NT2/D1 (cell line): ENCODE results near the gene AADACL3.
"Not testable (repeated sequence)": the region's sequence is repeated elsewhere in the genome, so short reads cannot be mapped to it uniquely, and the experiment has no call there.

Experiments
- DNase-seq: peaks from one replicate; pipeline ENCODE4 v3.0.0-alpha.2; 2011; ENCODE audit warnings: low read depth, low spot score
- H3K27me3 ChIP-seq: 2 replicates; pipeline ENCODE4 v1.6.0; 2011; ENCODE audit warnings: mild to moderate bottlenecking; ENCODE audit not compliant: insufficient read length, insufficient read depth
- H3K36me3 ChIP-seq: 2 replicates; pipeline ENCODE4 v1.6.1; 2011; ENCODE audit warnings: mild to moderate bottlenecking, low read length, mixed read lengths; ENCODE audit not compliant: insufficient read depth, insufficient read length
- H3K4me1 ChIP-seq: 2 replicates; pipeline ENCODE4 v1.5.1; 2011; ENCODE audit not compliant: insufficient read depth, insufficient read length
- H3K4me3 ChIP-seq: 2 replicates; pipeline ENCODE4 v1.5.1; 2011; ENCODE audit warnings: low read depth; ENCODE audit not compliant: insufficient read length
- H3K9ac ChIP-seq: 2 replicates; pipeline ENCODE4 v1.6.0; 2011; ENCODE audit warnings: low read depth; ENCODE audit not compliant: insufficient read length
- H3K9me3 ChIP-seq: 2 replicates; pipeline ENCODE4 v1.5.1; 2011; ENCODE audit warnings: mild to moderate bottlenecking, low read length; ENCODE audit not compliant: insufficient read depth
- SUZ12 ChIP-seq: IDR thresholded peaks from 2 replicates; pipeline ENCODE4 v1.6.1; 2011; ENCODE audit not compliant: insufficient read length, insufficient read depth; ENCODE audit errors: extremely low read depth
- YY1 ChIP-seq: IDR thresholded peaks from 2 replicates; pipeline ENCODE4 v1.6.1; 2011; ENCODE audit not compliant: insufficient read length, insufficient read depth
- ZNF274 ChIP-seq: IDR thresholded peaks from 2 replicates; pipeline ENCODE4 v1.6.1; 2011; ENCODE audit warnings: mild to moderate bottlenecking, low read depth, low read length

Gene AADACL3

DNA sequence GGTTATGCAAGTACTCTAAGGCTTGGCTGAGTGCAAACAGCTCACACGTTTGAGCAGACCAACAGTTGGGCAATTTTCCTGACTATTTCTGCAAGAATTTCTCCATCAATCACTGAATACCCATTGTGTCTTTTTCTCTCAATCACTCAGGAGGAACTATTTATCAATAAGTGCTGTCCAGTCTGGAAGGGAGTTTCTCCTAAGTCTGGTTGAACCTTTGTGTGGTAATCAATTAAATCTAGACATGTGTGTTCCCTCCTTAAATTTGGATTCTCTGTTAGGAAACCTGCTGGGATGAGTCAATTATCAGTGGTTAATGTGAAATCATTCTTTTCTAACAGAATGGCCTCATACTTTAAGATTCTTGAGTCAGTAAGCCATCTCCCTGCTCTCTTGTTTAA, 6.8 kb upstream of the AADACL3 start:
- Histone ChIP-seq H3K4me1 (no peaks in the 10 kb centered on the region), H3K36me3 (no peaks in the 10 kb centered on the region), H3K9ac (no peak overlapping the region), H3K27me3 (no peaks in the 10 kb centered on the region), H3K9me3 (peaks cover 23% of the 10 kb centered on the region; the same call in 1 of the 2 replicates), H3K4me3 (no peak overlapping the region)
- DNase-seq, result no peak
- TF ChIP-seq YY1 (no peak), ZNF274 (no peak), SUZ12 (no peak)

DNA sequence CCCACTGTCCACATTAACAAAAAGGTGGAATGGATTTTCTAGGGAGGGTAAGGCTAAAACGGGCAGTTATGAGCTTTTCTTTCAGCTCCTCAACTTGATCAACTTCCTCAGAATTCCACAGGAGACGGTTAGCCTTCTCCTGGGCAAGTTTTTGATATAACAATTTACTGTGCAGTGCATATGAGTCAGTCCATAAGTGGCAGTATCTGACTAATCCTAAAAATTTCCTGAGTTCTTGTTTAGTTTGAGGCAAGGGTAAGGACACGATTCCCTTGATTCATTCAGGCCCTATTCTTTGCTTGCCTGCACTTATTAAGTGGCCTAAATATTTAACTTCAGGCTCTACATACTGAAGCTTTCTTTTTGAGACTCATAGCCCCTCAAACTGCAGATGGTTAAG, 6.2 kb upstream of the AADACL3 start:
- no peak for TF ChIP-seq SUZ12
- TF ChIP-seq ZNF274, result no peak
- no peak for TF ChIP-seq YY1
- no peak overlapping the region for H3K4me3 ChIP-seq
- H3K9ac ChIP-seq, result no peak overlapping the region
- no peak for DNase-seq
- H3K36me3 ChIP-seq, result no peaks in the 10 kb centered on the region
- peaks cover 16% of the 10 kb centered on the region; the same call in 1 of the 2 replicates for H3K9me3 ChIP-seq
- no peaks in the 10 kb centered on the region for H3K27me3 ChIP-seq
- no peaks in the 10 kb centered on the region for H3K4me1 ChIP-seq

DNA sequence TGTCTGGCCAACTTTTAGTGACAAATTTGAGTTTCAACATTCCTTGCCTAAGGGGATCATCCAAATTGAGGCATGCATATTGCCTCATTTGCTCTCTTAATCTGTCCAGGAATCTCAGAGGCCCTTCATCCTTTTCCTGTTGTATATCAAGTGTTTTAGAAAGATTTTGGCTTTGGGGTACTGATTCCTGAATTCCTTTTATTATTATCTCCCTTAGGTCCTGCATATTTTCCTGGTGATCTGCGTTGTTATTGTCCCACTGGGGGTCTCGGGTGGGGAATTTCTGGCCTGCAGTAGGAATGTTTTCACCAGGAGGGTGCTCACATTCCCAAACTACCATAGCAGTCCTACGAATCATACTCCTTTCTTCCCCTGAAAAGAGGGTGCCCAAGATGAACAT, 4.4 kb upstream of the AADACL3 start:
- no peak for DNase-seq
- no peaks in the 10 kb centered on the region for H3K36me3 ChIP-seq
- H3K27me3 ChIP-seq, result no peaks in the 10 kb centered on the region
- H3K9ac ChIP-seq, result no peak overlapping the region
- no peak overlapping the region for H3K4me3 ChIP-seq
- H3K4me1 ChIP-seq, result peaks cover 1% of the 10 kb centered on the region
- TF ChIP-seq YY1, result no peak
- no peak for TF ChIP-seq SUZ12
- no peak for TF ChIP-seq ZNF274
- peaks cover 9% of the 10 kb centered on the region; the same call in 1 of the 2 replicates for H3K9me3 ChIP-seq

DNA sequence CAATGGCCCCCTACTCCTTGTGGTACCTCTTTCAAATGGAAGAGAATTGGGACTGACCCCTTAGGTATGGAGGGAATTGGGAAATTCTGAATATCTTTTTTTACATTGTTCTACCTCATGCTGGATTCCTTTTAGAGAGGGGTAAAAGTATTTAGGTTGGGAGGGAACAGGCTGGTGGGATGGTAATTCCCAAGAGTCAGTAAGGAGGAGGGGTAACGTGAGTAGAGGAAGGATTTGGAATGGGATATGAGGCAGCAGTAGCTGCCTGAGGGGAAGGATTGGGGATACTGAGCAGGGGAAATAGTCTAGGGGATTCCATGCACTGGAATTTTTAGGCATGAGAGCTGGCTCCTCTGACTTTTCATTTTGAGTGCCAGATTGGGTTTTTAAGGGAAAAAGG, 3.8 kb upstream of the AADACL3 start:
- Histone ChIP-seq H3K4me1 (peaks cover 1% of the 10 kb centered on the region), H3K27me3 (no peaks in the 10 kb centered on the region), H3K4me3 (no peak overlapping the region), H3K36me3 (no peaks in the 10 kb centered on the region), H3K9me3 (peaks cover 9% of the 10 kb centered on the region; the same call in 1 of the 2 replicates), H3K9ac (no peak overlapping the region)
- no peak for DNase-seq
- TF ChIP-seq YY1, result no peak
- TF ChIP-seq SUZ12, result no peak
- TF ChIP-seq ZNF274, result no peak

DNA sequence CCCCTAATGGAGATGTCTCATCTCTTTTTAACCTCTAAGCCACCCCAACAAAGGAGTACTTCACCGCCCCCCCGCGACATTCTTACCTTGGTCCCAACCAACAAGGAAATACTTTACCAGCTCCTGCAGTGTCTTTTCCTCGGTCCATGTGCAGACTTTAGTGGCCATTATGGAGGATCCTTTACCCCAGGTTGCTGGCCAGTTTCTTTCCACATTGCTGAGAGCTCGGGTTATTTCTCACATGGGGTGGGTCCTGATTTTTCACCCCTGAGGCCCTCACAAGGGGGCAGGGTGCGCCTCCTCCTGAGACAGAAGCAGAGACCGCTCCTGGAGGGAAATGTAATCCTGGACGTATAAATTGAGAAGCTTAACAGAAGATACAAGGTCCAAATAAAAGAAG, 3.0 kb upstream of the AADACL3 start:
- Histone ChIP-seq H3K9me3 (peaks cover 9% of the 10 kb centered on the region; the same call in 1 of the 2 replicates), H3K36me3 (no peaks in the 10 kb centered on the region), H3K27me3 (no peaks in the 10 kb centered on the region), H3K4me1 (peaks cover 4% of the 10 kb centered on the region), H3K9ac (no peak overlapping the region), H3K4me3 (no peak overlapping the region)
- TF ChIP-seq ZNF274, result no peak
- TF ChIP-seq YY1, result no peak
- TF ChIP-seq SUZ12, result no peak
- no peak for DNase-seq

DNA sequence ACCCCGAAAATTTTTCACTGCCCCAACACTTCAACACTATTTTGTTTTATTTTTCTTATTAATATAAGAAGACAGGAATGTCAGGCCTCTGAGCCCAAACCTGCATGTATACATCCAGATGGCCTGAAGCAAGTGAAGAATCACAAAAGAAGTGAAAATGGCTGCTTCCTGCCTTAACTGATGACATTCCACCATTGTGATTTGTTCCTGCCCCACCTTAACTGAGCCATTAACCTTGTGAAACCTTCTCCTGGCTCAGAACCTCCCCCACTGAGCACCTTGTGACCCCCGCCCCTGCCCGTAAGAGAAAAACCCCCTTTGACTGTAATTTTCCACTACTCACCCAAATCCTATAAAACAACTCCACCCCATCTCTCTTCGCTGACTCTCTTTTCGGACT, 2.3 kb upstream of the AADACL3 start:
- H3K27me3 ChIP-seq, DNase-seq, H3K4me1 ChIP-seq, H3K9ac ChIP-seq, H3K4me3 ChIP-seq, H3K36me3 ChIP-seq, H3K9me3 ChIP-seq: not testable (repeated sequence)

DNA sequence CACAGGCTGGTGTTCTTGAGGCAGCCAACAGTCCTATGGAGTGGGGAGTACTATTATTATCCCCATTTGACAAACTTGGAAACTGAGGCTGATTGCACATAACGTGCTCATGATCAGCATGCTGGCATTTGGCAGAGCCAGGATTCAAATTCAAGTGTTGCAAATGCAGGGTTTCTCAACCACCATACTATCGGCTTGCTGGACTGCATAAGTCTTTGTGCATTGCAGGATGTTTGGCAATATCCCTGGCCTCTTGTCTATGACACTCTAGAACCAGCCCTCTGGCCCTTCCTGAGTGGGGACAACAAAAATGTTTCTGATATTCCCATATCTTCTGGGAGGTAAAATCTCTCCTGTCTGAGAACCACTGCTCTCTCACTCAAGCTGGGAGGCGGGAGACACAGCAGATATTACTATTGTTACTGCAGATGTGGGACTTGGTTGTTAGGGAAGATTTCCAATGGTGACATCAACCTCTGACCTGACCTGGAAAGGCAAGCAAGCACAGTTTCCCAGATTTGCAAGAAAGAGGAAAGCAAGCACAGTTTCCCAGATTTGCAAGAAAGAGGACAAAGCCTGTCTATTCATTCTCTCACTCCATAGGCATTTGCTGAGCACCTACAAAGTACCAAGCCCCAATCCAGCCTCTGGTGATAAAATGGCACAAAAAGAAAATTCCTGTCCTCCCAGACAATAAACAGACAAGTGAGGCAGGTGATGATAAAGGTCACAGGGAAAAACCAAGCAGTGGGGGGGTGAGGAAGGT, 1.0 kb upstream of the AADACL3 start:
- TF ChIP-seq YY1 (no peak), SUZ12 (no peak), ZNF274 (no peak)
- Histone ChIP-seq H3K4me1 (peaks cover 4% of the 10 kb centered on the region), H3K9me3 (peaks cover 9% of the 10 kb centered on the region; the same call in 1 of the 2 replicates), H3K9ac (peak overlapping the region; percentile 17), H3K36me3 (no peaks in the 10 kb centered on the region), H3K4me3 (no peak overlapping the region), H3K27me3 (no peaks in the 10 kb centered on the region)
- no peak for DNase-seq
